Bone marrow (tissue), 2 donors: ENCODE measurements around the gene KRT4.
"Not testable (repeated sequence)": the region's sequence is repeated elsewhere in the genome, so short reads cannot be mapped to it uniquely, and the experiment has no call there.

Experiments used
- DNase-seq, 2 donors: peaks; one replicate each; lab custom pipeline; 2025; lab: John Stamatoyannopoulos, UW

KRT4 gene

DNA sequence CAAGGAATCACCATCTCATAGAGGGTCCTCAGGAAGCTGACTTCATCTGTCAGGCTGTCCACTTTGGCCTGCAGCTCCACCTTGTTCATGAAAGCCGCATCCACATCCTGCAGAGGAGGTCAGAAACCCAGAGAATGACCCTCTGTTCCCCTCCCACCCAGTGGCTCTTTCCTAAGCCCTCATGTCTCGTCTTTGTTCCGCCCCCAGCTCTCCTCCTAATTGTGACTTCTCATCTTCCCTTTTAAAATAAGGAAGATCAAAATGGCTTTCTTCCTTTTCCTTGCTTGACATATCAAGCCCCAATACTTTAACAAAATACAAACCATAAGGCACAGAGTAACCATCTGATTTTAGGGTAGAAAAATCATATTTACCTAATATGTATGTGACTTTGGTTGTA lies 41.1 kb downstream of the KRT4 start:
- DNase-seq, result no peak

DNA sequence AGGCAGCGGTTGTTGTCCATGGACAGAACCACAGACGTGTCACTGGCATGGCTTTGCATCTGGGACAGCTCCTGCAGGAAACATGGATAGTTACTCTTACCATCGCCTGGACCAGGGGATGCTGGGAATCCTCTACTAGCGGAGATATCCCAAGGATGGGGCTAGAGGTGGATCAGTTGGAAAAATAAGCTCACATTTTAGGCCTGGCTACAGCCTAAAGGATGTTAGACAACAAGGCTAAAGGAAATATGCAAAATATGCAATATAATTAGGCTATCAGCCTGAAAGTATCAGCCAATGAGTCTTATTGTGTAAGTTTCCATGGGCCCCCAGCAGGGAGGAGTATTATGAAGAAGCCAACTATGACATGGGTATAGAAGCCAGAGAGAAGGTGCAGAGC lies 41.7 kb downstream of the KRT4 start:
- no peak for DNase-seq

DNA sequence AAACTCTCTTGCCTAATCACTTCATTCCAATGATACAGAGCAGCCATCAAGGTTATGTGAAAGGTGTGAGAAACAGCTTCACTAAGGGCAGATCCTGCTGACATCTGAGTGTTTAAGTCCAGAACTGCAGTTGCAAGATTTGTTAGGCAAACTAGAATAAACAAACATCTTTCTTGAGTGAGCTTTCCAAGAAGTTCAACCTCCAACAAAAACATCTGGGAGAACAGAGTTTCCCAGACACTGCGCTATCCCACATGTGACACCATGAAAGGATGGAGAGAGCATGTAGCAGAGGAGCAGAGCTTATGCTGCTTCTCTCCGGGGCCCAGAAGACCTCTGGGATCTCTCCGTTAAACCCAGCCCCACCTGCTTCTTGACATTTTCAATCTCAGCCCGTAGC lies 42.4 kb downstream of the KRT4 start:
- no peak for DNase-seq

DNA sequence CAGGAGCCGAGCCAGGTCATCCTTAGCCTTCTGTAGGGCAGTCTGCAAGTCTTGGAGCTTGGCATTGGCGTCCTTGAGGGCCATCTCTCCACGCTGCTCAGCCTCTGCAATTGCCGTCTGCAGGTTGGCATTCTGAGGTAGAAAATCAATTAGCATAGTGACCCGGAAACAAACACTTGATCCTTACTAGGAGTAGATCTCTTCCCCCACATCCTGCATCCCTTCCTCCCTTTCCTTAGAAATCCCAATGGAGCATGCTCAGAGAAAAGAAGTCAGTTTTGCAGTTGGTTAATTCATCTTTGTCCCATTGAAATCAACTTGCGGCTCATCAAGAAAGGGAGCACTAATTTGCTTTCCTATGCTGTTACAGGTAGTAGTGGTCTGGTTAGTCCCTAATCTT lies 42.8 kb downstream of the KRT4 start:
- no peak for DNase-seq

DNA sequence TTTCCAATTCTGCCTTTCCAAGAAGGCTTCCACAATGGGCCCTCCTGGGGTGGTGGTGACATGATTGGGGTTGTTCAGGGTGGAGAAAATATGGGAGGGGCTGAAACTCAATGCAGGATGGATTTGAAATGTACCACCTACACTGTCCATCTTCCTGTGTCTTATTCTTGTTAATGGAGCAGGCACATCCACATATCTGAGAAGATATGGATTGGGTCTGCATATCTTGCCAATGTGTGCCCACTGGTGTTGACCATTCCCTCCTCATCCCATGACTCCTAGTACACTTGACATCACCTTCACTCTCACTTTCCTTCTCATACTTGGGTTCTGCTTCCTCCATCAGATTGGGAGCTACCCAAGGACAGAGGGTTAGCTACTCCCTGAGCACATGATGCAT lies 44.0 kb downstream of the KRT4 start:
- DNase-seq, result no peak

DNA sequence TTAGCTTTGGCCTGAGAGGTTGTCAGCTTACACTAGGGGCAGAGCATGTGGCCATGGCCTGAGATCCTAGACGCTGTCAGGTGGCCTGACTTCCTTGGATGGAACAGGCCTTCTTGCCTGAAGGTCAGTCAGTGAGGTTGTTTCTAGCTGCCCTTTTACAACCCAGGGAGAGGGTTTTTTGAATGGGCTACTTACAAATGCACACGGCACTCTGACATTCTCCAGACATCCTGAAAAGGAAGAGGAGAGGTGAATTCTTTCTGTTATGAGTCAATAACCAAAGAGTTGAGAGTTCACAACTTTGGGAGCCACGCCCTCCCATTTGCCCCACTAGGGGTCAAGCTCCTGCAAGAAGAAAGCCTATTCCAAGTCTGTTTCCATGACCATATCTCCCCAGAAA lies 44.6 kb downstream of the KRT4 start:
- DNase-seq, result no peak

DNA sequence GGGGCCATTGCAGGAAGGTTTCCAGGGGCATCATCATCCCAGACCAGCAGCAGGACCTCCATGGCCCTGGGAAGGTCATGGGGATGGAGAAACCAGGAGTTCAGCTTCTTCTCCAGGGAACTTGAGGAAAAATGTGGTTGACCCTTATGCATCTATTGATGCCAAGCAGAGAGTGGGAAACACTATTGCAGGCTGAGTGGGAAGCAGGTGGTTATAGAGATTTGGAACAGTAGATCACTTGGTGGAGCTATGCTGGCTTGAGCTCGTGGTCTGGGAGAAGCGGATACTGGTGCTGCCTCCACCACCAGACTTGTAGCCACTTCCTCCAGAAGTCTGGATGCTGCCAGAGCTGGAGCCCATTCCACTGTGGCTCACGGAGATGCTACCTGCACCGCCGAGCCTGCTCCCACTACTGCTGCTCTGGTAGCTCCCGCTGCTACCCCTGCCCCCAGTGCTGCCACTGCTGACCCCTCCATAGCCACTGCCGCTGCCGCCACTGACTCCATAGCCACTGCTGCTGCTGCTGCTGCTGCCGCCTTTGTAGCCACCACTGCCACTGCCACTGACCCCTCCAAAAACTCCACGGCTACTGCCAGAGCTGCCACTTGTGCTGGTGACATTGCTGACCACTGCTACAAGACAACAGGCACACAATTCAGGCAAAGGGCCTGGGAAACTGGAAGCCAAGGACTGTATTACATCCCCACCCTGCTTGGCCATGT lies 45.3 kb downstream of the KRT4 start:
- no peak for DNase-seq

DNA sequence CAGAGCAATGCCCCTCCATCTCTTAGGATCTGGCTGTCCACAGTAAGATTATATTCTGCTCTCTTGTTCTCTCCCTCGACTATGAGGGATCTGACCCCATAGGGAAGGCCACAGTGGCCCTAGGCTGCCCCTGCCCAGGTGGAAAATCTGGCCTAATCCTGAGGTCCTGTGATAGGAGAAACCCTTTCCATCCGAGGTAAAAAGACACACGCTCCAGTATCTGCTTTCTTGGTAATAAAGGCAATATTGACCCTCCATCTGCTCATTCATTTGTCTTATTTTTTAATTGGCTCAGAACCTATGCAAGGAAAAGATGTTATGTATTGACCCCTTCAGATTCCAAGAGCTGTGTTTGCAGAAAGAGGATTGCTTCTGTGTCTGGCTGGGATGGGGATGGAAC lies 46.5 kb downstream of the KRT4 start:
- DNase-seq, result no peak

DNA sequence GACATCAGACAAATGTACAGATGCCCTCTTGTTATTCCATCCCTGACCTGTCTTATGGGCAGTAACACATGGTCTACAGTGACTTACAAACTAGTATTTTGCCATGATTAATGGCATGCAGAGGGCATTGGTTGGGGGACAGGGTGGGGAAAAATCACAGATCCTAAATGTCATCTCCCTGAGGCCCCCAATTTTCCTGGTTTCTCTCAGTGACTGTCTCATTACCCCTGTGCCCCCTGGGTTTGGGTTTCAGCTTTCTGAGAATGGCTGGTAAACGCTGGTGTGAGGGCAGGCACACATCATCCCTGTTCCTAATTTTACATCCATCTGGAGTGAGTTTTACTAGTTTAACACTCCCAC lies 46.9 kb downstream of the KRT4 start:
- no peak for DNase-seq

DNA sequence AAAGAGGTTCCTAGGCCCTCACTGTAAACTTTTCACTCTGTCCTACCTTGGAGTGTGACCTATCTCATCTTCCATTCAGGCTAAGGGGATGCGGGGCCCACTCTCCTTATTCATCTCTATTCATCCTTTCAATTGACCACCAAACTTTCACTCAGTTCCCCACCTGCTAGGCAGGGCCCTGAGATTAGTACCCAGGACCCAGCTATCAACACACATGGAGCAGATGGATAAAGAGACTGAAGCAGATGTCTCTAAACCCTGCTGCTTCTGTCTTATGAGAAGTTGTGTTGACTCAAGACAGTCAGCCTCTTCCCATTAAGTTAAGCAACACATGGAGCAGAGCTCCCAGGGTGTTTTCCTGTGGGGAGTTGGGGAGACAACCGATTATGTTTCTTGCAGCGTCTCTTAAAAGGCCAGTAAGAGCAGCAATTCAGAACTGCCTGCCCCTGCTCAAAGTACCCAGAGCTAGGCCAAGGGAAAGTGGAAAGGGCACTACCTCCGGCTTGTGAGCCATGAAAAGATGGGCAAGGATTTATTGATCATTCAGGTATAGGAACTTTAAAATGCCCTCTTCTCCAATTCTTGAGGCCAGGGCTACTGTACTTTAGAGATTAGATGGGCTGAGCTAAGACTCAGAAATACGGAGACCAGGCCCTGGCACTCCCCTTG lies 47.4 kb downstream of the KRT4 start:
- DNase-seq, result no peak

DNA sequence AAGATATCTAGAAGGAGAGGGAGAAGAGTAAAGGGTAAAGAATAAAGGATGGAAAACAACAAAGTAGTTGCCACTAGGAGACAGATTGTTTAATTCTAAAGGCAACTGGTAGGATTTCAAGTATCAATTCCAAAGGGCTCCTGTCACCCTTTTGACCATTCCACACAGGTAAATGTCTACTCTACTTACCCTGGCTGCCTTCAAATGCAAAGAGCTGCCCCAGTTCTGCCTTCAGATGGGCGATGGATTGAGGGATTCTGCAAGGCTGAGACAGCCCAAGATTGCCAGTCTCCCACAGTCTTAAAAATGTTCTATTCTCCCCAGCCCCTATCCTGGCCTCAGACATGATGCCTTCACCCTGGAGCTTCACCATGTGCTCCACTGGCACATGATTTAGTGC lies 48.2 kb downstream of the KRT4 start:
- no peak for DNase-seq

DNA sequence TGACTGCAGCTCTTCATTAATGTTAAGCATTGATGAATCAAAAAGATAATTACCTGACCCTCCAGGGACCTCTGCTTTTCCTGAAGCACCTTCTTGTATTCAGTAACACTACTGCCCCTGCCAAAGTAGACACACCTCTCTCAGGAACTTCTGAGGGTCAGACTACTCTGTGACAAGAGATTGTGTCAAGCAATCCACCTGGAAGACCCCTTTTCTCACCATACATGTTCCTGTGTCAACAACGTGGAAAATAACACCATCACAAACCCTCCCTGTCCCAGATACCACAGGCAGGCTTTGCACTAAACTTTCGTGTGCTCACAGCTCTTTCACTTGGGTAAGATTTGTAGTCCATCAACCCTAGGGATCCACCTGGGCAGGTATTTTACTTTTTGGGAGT lies 49.9 kb downstream of the KRT4 start:
- DNase-seq, result no peak

DNA sequence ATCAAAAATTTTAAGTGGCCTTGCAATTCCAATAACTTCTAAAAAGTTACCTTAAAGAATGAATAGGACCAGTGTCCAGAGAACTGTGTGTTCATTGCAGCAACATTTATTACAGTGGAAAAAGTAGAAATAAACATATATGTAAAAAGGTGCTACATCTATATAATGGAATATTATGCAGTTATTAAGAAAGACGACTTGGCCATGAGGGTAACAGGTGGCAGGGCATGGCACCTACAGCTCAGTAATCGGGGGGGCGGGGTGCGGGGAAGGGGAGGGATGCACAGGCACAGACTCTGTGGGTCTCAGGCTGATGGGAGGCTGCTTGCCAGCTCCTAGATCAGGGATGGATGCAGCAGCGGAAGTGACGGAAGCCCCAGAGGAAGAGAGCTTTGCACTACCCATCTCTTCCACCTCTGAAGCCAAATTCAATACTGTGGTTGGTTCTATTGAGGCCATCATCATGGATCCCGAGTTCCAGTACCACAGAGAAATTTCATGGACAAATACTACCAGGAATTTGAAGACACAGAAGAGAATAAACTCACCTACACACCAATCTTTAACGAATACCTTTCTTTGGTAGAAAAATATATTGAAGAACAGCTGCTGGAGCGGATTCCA lies 50.8 kb downstream of the KRT4 start:
- DNase-seq, result no peak

DNA sequence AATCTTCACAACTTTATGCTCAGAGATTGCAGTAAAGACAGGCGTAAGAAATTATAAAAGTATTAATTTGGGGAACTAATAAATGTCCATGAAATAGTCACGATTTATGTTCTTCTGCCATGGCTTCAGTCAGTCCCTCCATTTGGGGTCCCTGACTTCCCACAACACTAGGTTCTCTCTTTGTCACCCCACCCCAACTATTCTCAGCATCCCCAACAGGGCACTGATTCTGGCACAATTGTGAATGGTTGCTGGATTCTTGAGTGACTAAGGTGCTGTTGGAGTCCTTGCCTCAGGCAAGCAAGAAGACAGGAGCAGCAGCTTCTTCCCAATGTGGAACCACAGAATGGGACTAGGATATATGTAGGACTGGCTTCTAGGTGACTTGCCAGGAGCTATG lies 52.1 kb downstream of the KRT4 start:
- no peak for DNase-seq

DNA sequence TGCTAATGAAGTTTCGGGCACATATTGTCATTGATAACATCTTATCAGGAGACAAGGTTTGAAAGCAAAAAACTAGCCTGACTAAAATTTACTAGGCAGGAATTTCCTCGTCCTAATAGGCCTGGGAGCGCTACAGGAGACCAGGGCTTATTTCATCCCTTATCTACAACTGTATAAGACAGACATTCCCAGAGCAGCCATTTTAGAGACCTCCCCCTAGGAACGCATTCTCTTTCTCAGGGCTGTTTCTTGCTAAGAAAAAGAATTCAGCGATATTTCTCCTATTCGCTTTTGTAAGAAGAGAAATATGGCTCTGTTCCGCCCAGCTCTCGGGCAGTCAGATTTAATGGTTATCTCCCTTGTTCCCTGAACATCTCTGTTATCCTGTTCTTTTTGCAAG lies 52.7 kb downstream of the KRT4 start:
- not testable (repeated sequence) for DNase-seq

DNA sequence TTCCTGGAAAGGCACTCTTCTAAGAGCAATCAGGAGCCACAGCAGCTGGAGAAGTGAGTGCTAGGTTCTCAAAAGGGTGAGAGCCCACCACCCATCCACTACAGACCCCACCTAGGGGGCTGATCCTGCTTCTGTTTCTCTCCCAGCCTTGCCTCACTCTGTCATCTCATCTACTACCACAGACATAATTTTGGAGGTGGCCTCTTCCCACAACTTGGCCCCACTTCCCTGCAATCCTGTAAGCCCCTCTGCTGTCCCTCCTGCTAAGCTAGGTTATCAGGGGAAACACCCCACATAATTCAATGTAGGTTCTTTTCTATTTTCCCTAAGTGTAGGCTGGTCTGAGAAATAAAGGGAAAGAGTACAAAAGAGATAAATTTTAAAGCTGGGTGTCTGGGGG lies 53.3 kb downstream of the KRT4 start:
- DNase-seq, result no peak

DNA sequence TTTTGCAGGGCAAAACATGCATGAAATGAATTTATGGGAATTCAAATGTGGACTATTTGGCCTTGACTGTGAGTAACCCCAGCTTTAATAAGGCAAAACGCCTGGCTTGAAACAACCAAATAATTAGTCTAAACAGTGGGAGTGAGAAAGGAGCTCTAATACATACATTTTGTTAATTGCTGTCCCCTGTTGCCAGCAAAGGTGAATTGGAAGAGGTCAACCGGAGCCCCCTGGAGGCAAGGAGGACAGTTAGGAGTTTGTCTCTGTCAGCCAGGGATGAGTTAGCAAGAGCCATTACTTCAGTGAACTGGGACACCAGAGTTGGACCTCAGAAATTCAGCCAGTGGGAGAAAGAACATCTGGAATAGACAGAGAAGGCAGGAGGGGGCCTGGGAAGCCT lies 54.2 kb downstream of the KRT4 start:
- DNase-seq, result no peak

DNA sequence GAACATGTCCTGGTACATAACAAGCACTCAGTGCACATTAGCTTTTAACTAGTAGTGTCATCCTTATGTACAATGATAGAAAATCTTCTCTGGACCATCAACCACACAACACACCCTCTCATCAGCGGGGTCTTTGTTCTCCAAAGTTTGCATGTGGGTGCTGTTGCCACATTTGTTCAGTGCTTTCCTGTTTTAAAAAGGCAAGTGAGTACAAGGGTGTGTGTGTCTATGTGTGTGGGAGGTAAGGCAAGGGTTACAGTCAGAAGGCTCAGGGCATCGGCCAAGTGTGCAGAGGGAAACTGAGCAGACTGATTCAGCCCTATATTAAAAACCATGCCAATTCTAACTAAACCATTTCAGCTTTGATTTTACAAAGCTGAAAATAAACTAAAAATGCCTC lies 54.7 kb downstream of the KRT4 start:
- no peak for DNase-seq

DNA sequence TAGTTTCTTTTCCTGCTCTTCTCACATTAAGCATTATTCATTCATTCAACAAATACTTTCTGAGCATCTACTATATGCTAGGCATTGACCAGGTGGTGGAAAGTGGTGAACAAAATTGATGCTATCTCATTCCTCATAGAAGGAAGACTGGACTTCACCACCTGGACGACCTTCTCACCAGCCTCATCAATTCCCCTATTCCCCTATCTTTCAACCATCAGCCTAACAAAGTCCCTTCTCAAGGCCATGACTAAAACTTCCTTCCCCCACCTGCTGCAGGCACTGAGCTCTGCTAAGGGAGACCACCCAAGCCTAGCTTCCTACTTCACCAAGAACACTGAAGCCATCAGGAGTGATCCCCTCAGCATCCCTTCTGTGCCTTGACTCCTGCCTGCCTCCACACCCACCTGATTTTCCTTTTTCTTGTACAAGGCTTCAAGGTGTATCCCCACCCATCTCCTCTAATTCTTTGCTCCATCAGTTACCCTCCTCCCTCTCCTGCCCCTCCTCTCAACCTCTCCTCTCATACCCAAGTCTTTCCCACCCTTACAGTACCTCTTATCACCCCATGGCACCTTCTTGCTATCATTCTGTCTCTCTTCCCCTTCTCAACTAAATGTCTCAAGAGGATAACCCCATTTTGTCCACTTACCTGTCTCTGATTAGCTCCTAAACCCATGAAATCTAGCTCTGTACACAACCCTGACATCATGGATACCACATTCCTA lies 56.3 kb downstream of the KRT4 start:
- DNase-seq, result no peak
